ENCODE measurements around the gene THAP7.

- TF ChIP-seq EP300 (IDR thresholded peaks at IDR 0.05) (no peak), POLR2A (IDR thresholded peaks at IDR 0.05) (no peak), CTCF (IDR thresholded peaks at IDR 0.05) (no peak)
Measured at GRCh38 chr22:21032037-21032867, 30.3 kb upstream of the THAP7 start, which contains the start of gene SLC7A4.
